Daoy (cell line): Measurements from ENCODE around the gene FHIT. TPM values are rescaled to one million over a fixed set of nuclear protein-coding genes. Genes with fewer than 3 reads are reported as not detected.

Experiments used
- DNase-seq: peaks from one replicate; pipeline ENCODE4 v3.0.0-alpha.2; 2015; ENCODE audit warnings: low read depth
- total RNA-seq: library from RNA; depleted of rRNA; stranded (reverse); fragments of >200 nt; shearing (Covaris generic); gene quantifications from 2 replicates; pipeline ENCODE4 v1.2.3, GENCODE V29; 2014

Gene FHIT
- total RNA-seq, 1 experiment from 2014 or later = not detected

DNA sequence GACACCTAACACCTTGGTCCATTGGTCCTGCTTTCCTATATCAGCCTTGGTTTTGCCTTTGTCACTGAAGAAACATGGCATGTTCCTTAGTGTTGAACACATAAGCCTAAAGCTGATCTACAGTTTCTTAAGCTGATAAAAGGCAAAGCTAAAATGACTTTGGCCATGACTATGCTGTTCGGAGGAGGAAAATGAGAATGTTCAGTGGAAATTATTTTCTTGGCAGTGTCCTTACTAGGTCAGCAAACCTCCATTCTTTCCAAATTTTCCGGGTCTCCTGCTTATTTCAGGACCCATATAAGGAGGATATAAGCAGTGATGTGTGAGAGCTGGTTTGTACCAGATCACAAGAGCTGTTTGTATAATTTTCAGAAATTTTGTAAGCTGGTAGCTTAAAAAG, 1368.5 kb downstream of the FHIT start:
- no peak for DNase-seq

DNA sequence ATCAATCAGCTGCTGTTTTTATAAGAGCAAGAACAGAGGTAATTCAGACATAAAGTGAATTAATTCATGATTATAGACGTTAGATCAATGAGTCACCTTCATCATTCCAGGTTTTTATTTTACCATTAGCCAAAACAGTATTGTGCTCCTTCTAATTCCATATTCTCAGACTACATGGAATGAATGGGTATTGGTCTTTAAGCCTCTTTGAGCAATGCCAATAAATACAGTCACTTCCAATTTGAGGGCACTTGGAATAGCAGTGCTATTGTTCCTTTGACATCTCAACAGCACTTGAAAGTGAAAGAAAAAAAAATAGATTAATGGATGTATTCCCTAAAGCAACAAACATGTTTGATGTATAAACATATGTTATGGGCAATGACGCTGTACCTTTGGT, 1370.5 kb downstream of the FHIT start:
- no peak for DNase-seq

DNA sequence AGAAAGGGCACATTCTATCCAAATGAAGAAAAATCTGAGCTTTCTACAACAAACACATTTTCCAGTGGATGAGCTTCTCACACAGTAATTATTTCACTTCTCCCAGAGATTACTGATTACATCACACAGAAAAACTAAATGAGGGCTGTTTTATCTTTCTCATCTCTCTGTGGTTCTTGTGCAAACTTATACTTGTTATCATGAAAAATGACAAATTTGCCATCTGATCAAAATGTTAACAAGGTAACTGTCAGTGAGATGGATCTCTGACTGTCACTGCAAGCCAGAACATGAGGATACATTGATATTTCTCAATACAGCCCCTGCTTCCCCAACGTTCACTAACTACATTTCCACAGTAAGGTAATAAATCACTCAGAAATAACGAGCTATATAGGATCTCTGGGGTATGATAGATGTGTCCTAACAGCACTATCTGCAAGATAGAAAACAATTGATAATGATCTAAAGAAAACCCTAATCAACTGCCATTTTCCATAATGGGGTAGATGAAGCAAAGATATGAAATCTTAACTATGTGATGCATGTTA, 1372.1 kb downstream of the FHIT start:
- DNase-seq = no peak

DNA sequence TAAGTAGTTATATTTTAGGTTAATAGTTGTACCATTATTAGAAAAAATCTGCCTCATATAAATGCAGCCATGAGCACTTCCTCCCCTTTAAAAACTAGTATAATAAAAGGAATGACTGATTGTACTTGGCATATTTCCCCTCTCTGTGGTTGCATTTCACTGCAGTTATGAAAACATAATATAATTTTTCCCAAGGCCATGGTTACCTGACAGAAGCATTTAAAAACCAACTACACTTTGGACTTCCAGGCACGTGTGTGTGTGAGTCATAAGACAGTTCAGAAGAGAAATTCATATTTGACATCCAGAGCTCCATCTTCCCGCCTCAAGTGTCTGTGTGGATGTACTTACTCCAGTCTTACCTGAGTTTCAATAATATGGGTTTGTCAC, 1373.2 kb downstream of the FHIT start:
- no peak for DNase-seq

DNA sequence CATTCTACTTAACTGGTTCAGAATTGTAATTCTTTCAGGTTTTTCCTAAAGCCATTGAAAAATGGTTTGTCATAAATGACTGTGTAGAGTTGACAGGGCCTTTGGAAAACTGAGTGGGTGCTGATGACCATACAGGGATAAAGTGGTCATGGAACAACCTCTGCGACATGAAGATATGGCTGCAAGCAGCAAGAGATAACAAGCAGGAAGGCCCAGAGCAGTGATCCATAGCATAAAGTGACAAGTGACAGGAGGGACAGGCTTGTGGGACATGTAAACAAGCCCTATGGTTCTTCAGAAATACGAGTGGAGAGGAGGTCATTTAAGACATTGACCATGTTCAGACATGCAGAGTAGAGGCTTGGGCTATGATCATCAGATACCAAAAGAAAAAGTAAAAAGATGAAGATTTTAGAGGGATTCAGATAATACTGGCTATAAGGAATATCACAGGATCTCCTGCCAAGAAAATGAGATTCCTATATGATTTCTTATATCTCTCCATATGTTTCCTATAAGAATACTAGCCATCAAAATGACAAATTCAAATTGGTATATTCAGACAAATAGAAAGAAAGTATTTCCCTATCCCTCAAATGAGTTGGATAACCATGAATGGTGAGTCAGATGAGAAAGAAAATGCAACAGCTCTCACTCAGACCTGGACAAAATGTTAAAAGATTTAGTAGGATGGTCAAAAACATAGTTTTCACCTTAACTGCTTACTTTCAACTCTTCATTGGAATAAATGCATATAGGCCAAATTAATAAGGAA, 1373.8 kb downstream of the FHIT start:
- no peak for DNase-seq

DNA sequence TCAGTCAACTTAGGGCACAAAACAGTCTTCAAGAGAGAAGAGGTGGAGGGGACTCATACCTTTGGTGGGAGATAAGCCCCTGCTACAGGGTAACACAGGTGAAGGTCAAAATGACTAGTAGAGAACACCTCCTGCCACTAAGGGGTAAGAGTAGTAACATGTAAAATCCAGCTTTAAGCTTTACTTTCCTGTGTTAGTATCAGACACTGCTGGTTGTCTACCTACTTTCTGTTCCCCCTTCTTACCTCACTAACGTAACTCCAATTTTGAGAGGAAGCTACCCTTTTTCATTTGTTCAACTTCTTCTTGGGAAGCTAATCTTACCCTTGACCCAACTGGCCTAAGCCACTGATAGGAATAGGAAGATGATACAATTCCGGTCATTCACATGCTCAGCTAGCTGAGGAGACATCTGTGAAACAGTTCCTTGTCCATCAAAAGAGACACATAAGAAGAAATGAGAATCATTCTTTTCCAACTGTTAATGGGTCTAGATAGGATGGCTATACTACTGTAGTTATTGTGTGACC, 1374.7 kb downstream of the FHIT start:
- no peak for DNase-seq

DNA sequence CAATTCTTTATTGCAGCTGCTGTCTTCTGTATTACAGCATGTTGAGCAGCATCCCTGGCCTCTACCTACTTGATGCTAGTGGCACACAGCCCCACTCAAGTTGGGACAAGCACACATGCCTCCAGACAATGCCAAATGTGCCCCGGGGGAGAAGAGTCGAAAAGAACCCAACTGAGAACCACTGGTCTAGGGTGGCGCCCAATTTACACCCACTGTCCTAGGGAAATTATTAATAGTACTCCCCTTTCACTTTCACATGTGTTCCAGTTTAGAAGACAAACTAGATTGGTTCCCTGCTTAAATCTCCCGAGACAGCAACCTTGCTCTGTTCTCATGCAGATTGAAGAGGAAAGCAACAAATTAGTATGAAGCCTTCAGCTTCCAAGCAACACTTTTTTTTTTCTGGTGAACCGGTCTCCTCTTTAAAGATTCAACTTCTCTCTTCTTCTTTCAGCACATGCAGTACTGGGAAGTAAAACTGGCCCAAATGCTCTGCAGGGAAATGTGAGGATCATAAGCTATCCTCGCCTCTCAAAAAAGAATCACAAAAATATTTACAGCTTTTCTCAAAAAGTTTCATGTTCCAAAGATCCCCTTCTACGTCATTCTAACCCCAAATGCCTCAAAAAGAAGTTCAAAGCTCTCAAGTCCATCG, 1377.5 kb downstream of the FHIT start:
- no peak for DNase-seq

DNA sequence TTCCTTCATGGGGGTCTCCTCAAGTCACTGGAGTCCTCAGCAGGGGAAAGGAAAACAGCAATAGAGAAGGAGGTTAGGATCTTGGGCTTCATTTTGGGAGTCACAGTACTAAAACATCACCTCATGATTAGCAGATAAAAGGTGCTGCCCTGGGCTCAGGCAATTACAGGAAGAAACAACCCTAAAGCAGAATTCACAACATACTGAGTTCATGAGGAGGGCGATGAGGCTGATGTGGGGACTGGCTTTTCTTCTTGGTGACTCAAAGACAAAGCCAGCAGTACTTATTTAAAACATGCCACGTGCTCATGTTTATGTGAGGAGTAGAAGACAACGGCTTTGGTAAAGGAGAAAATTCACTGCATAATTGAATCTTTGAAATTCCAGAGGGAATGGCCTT, 1379.1 kb downstream of the FHIT start:
- DNase-seq = no peak

DNA sequence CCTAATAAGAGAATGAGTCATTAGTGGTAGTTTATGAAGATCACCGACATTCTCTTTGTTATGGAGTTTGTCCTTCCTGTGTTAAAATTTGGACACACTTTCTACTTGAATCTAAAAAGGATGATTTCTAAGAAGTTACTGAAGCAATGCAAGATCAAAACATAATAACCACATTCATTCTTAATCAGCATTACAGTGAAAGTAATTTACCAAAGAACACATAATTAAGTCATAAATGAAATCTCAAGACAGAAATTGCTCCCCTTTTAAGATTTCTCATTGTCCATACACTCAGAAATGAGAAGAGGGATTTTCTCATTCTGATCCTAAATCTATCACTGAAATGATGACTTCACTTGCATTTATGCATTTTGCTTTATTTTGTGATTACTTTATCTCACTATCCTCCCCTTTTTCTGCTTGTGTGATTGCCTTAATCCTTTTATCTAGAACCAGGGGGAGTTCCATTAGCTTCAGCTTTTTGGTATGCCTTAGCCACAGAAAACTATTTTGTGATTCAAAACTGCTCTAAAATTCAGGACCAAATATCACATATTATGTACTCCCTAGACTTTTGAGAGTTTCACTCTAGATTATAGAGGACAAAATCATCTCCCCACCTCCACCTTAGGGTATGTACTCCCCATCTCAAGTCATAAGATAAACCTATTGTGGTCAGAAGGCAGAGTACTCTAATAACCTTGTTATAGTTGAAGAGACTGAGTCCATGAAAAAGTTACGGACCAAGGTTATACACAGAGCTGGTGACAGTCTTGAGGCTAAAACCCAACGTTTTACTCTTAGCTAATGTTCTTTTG, 1383.9 kb downstream of the FHIT start:
- no peak for DNase-seq

DNA sequence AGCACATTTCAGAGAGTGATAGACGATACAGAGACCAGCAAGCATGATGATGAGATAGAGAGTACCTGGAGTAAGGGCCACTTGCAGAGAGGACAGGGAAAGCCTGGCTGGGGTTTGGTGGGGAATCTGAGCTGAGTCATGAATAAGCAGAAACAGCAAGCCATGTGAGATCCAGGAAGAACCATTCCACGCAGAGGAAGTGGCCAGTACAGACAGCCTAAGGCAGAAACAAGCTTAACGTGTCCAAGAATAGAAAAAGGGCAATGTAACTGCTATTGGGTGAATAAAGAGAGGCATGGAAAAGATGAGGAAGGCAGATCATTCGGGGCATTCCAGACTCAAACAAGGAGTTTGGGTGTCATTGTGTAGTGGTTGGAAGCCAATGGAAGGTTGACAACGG, 1385.2 kb downstream of the FHIT start:
- DNase-seq = no peak

DNA sequence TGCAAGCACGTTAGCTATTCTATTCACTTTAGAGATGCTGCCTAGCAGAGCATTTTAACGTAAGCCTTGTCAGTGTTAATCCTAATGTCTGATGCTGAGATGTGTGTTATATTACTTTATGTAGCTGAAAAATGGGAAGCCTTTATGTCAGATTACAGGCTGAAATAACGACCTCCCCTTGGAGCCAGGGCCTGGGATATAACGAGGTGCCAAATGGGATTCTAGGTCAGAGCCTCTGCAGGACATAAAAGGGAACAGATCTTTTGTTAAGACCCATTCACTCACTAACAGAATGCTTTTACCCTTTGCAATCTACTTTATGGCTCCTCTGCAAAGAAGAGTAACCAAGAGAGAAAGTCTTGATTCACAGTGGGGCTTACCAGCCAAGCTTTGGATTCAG, 1385.9 kb downstream of the FHIT start:
- no peak for DNase-seq

DNA sequence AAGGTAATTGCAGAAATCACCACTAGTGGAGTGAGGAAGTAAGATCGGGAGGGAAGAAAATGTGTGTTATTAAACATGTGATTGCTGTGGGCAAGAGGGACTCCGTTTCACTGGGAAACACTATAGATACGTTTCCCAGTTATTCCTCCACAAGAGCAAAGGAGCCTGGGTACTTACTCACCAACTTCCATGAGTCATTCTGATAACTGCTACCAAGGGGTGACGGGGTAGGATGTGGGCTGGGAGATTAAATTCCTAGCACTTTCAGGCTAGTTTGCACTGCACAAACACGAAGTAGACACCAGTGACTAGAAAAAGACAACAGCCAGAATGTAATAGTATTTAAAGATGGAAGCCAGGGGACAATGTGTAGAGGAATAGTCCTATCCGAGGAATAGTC, 1388.6 kb downstream of the FHIT start:
- DNase-seq = peak; percentile 62

DNA sequence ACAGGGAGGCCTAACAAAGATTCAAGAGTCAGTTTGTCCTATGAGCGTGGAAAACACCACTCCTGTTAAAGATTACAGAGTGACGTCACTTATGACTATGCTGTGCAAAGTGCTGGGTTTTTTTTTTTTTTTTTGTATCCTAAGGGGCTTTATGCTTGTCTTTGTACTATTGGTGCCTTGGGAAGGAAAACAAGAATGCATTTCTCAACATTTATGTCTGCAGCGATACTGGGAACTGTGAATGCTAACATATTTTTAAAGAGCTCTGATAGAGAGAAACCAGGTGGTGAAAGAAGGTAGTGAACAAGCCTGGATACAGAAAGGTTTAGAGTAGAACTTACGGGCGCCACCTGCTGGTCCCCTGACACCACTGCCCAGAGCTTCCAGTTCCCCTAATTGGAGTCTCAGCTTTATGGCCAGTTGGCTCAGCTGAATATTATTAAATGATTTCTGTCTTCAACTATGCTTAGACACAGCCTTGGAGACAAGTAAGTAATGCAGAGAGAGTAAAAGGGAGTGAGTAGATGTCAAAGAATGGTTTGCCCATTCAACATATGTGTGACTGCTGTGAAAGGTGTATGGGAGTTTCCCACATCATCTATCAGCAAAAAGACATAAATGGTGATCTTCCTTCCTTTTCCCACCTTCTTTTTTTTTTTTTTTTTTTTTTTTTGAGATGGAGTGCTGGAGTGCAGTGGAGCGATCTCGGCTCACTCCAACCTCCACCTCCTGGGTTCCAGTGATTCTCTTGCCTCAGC, 1393.5 kb downstream of the FHIT start:
- peak; percentile 68 for DNase-seq

DNA sequence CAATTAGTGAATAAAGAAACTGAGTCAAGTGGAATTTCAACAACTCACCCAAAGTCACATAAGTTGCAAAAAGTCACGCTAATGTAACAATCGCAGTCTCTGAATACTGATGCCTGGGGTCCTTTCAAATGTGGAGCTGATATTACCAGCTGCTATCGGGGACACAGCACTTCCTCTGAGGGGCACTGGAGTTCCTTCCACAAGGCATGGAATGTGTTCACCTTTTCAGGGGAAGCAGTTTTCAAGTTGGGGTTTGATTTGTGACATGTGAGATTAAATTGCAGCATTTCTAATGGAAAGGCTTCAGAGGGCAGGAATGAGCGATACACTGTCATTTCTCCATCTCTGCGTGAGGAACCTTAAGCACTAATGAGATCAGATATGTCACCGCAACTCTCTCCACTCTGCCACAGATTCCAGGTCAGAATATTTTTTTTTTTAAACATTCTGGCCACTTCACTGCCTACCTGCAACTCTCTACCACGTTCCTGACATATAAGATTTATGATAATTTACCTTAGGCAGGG, 1394.3 kb downstream of the FHIT start:
- DNase-seq = no peak

DNA sequence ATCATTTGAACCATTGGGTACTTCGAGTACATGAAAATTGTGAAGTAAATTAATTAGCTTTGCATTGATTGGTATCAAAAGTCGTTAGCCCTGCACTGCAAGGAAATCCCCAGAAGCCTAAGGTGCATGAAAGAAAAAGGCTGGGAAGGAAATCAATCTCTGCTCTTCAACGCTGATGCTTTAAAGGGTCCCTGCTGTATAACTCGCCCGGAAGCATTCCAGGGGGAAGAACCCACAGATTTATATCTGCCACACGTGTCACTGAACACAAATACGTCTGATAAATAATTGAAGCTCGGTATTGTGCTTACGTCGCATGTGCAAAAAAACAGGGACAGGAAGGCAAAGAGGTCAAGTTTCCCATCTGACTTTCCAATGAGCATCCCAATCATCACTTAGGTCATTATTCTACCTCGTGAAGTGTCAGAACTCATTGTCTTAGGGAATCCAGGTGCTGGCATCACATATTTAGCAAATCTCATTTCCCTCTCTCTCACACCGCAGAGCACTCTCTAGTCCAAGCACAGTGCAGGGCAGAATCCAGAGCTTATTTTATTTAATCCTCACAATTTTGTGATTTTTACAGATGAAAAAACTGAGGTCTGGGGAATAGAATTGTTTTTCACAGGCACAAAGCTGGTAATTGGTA, 1397.1 kb downstream of the FHIT start:
- DNase-seq = no peak

DNA sequence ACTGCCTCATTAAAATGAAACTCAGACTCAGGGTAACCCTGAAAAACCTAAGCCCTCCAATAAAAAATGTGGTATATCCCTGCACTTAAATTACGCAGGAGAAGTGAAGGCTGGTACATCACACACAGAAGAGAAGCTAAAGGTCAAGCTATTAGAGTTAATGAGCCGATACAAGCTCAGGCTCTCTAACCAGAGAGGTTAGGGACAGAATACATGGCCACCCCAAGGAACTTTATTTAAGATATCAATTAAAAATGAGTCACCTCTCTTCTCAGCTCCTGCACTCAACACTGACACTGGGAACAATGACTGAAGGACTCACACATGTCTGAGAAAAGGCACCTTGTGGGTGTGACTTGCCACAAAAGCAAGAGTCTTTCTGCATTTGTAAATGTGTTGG, 1400.8 kb downstream of the FHIT start:
- DNase-seq = no peak

DNA sequence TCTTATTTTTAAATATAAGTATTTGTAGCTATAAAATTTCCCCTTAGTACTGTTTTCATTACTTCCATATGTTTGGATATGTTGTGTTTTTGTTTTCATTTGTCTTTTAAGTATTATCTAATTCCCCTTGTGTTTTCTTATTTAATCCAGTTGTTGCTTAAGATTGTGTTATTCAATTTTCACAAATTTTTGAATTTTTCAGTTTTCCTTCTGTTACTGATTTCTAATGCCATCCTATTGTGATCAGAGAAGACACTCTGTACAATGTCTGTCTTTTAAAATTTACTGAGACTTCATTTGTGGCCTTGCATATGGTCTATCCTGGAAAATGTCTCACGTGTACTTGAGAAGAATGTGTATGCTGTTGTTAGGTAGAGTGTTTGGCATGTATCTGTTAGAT, 1405.9 kb downstream of the FHIT start:
- DNase-seq = no peak

DNA sequence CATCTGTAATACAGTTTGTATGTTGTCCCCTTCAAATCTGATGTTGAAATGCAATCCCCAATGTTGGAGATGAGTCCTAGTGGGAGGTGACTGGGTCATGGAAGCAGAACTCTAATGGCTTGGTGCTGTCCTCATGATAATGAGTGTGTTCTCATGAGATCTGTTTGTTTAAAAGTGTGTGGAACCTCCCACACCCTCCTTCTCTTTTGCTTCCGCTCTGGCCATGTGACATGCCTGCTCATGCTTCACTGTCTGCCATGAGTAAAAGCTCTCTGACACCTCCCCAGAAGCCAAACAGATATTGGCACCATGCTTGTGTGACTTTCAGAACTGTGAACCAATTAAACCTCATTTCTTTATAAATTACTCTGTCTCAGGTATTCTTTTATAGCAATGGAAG, 1407.4 kb downstream of the FHIT start:
- DNase-seq = no peak

DNA sequence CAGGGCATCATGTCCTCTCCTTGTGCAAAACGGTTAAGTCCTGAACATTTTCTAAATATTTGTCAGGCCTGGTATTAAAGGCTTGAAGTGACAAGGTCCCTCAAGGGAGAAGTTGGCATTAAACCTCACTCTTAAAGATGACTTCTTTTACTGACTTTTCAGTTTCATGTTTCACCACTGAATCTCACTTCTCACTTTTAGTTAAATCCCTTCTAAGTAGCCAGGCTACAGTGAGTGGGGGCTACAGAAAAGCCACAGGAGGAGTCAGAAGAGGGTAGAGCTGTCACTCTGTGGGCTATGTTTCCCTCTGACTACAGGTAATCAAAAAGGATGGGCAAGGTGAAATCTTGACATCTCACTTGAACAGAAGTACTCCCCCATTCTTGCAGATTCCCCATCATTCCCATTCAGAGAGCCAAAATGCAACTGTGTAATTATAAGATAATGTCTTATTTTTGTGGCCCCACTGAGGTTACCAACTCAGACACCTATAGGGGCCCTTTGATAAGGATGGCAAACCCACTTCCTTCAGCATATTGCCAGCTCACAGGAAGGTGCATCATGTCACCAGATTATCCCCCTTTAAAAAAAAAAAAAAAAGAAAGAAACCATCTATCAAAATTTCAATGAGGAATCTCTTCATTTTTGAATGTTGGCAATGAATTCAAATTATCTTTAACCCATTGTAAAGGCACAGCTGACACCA, 1411.3 kb downstream of the FHIT start:
- DNase-seq = no peak

DNA sequence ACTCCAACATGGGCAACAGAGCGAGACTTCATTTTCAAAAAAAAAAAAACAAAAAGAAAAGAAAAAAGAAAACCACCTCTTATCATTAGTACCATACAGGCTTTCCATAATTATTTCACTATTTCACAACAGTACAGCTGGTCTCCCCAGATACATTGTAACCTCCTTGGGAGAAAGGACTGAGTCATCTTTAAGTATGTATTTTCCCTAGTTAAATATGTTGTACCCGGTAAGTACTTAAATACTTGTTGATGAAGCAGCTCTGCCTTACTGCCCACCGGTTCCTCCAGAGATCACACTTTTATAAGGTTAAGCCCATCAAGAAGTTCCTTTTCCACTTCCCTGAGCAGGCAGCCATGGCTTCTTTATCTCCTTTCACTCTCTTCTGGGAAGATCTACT, 1412.0 kb downstream of the FHIT start:
- no peak for DNase-seq
